Stimulated activated CD8-positive, alpha-beta memory T cell treated with anti-CD3 and anti-CD28 coated beads, Interleukin-7, amount 100 ng/mL, for 4 hours (primary cell): Measurements from ENCODE around the gene RELCH.
"Not testable (repeated sequence)": the region's sequence is repeated elsewhere in the genome, so short reads cannot be mapped to it uniquely, and the experiment has no call there.

Experiments used
- DNase-seq, 2 donors: peaks; one replicate each; pipeline ENCODE4 v3.0.0-alpha.2; 2020; ENCODE audit warnings: low read depth in 2 of 2

The RELCH gene

GRCh38 chr18:62186774-62187542, at the start of gene RELCH, which contains the start of gene PIGN:
TSS of gene RELCH (plus strand) at chr18:62187255. CDS start at chr18:62187506, 251 bp downstream.
TSS of gene PIGN (minus strand) at chr18:62187056. CDS start at chr18:62161353, 25,703 bp downstream.
- peak; percentile 89 to 95 for DNase-seq

- no peak for DNase-seq
Measured at GRCh38 chr18:62138461-62139235, 48.4 kb upstream of the RELCH start.

GRCh38 chr18:62140259-62140658, 46.8 kb upstream of the RELCH start:
- DNase-seq: no peak

GRCh38 chr18:62144338-62144737, 42.7 kb upstream of the RELCH start:
- no peak for DNase-seq

GRCh38 chr18:62151068-62151771, 35.8 kb upstream of the RELCH start:
- no peak for DNase-seq

- DNase-seq: no peak
Measured at GRCh38 chr18:62152844-62153243, 34.2 kb upstream of the RELCH start.

GRCh38 chr18:62157843-62158242, 29.2 kb upstream of the RELCH start:
- DNase-seq: no peak

GRCh38 chr18:62164310-62164709, 22.7 kb upstream of the RELCH start:
- DNase-seq: no peak

GRCh38 chr18:62164855-62165487, 22.1 kb upstream of the RELCH start:
- DNase-seq: no peak

GRCh38 chr18:62165583-62165982, 21.5 kb upstream of the RELCH start:
- DNase-seq: no peak

- not testable (repeated sequence) for DNase-seq
Measured at GRCh38 chr18:62166524-62166923, 20.5 kb upstream of the RELCH start.

- DNase-seq: no peak
Measured at GRCh38 chr18:62170857-62171256, 16.2 kb upstream of the RELCH start.

- no peak for DNase-seq
Measured at GRCh38 chr18:62172298-62172697, 14.8 kb upstream of the RELCH start.

GRCh38 chr18:62175521-62175920, 11.5 kb upstream of the RELCH start:
- no peak for DNase-seq

GRCh38 chr18:62177271-62177670, 9.8 kb upstream of the RELCH start:
- DNase-seq: no peak

- no peak for DNase-seq
Measured at GRCh38 chr18:62179213-62179612, 7.8 kb upstream of the RELCH start.

- DNase-seq: no peak
Measured at GRCh38 chr18:62182220-62182619, 4.8 kb upstream of the RELCH start.

- peak in 1 of 2 donors; percentile 19 for DNase-seq
Measured at GRCh38 chr18:62183578-62184195, 3.4 kb upstream of the RELCH start.

GRCh38 chr18:62186499-62186773, 619 bp upstream of the RELCH start:
- DNase-seq: peak in 1 of 2 donors; percentile 8

- DNase-seq: no peak
Measured at GRCh38 chr18:62187543-62188510, 772 bp downstream of the RELCH start.
